Thyroid gland (tissue), 4 donors: ENCODE measurements around the gene LRBA. TPM values are rescaled to one million over a fixed set of nuclear protein-coding genes. Genes with fewer than 3 reads are reported as not detected.

Experiments
- DNase-seq, 2 donors: peaks; one replicate each; pipeline ENCODE4 v3.0.0-alpha.2; 2019
- H3K27ac ChIP-seq, 3 donors: fragments of 200-600 bp; sonication (generic); 1 replicate in 2 of 3; 2 replicates in 1 of 3; pipeline ENCODE4 v1.5.1; 2016 to 2019; ENCODE audit warnings: mild to moderate bottlenecking in 1 of 3, moderate library complexity in 1 of 3
- H3K27me3 ChIP-seq: fragments of 200-600 bp; sonication (generic); one replicate; pipeline ENCODE4 v1.5.1; 2019
- H3K36me3 ChIP-seq, 2 donors: fragments of 200-600 bp; sonication (generic); one replicate each; pipeline ENCODE4 v1.5.1; 2016 to 2019
- H3K4me1 ChIP-seq, 2 donors: fragments of 200-600 bp; sonication (generic); one replicate each; pipeline ENCODE4 v1.5.1; 2017 to 2019
- H3K4me3 ChIP-seq, 3 donors: fragments of 200-600 bp; sonication (generic); replicated peaks in 1 of 3; 1 replicate in 2 of 3; 2 replicates in 1 of 3; pipeline ENCODE4 v1.5.1; 2016; ENCODE audit warnings: mild to moderate bottlenecking in 1 of 3
- H3K9me3 ChIP-seq: fragments of 200-600 bp; sonication (generic); one replicate; pipeline ENCODE4 v1.5.1; 2017
- POLR2A ChIP-seq, 2 donors: fragments of 450-650 bp; IDR thresholded peaks; one replicate each; pipeline ENCODE4 v1.6.1; 2017; ENCODE audit warnings: antibody characterized with exemption in 2 of 2, mild to moderate bottlenecking in 2 of 2, moderate library complexity in 1 of 2
- WGBS, 2 donors: methylation state at CpG; one replicate each; pipeline ENCODE4 v1.1.5; 2017; 5-methylcytosine and 5-hydroxymethylcytosine counted together
- intact Hi-C: fragments of 100-400 bp; cut with DNase I; formaldehyde crosslinking; loops from one replicate; pipeline ENCODE4 v1.15.1; 2023
- total RNA-seq, 4 donors: library from RNA; depleted of rRNA; stranded (reverse); fragments of >200 nt; gene quantifications; one replicate each; pipeline ENCODE4 v1.2.3, GENCODE V29; 2016
- TF ChIP-seq, protein P1 (sequence below), 6 experiments: fragments of 200-600 bp in 3 of 6; fragments of 450-650 bp in 3 of 6; sonication (generic) in 3 of 6; IDR thresholded peaks; one replicate each; pipeline ENCODE4 v1.5.1; 2016 to 2019; ENCODE audit warnings: antibody characterized with exemption in 6 of 6, mild to moderate bottlenecking in 2 of 6, inconsistent platforms in 1 of 6, moderate library complexity in 1 of 6

The LRBA gene
- total RNA-seq, 4 donors from 2014 or later: 98.9 to 127 (median 113) TPM

DNA sequence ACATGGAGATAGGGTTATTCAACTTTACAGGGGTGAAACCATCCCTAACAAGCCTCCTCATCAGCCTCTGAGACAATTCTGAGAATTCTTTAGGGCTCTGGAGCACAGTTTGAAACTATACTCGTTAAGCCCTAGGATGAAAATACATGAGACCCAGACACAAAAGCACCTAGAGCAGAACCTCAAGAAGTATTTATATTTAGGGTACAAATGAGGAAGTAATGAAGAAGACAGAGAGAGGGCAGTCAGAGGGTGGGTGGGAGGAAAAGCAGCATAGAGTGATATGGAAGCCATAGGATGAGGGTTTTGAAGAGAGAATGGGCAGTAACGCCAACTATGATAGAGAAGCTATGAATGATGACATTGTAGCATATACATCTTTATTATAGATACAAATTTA, 686.6 kb downstream of the LRBA start:
- Histone ChIP-seq H3K4me3 (no peak overlapping the region), H3K4me1 (no peaks in the 10 kb centered on the region), H3K36me3 (no peaks in the 10 kb centered on the region), H3K27me3 (no peaks in the 10 kb centered on the region), H3K9me3 (no peaks in the 10 kb centered on the region), H3K27ac (no peak overlapping the region)
- DNase-seq: no peak
- intact Hi-C loops: no loop called here
- WGBS, 2 donors: 90 to 91% methylated on average over 2 of the region's 2 CpGs
- TF ChIP-seq POLR2A (IDR thresholded peaks at IDR 0.05): no peak
- TF ChIP-seq, protein P1, sequence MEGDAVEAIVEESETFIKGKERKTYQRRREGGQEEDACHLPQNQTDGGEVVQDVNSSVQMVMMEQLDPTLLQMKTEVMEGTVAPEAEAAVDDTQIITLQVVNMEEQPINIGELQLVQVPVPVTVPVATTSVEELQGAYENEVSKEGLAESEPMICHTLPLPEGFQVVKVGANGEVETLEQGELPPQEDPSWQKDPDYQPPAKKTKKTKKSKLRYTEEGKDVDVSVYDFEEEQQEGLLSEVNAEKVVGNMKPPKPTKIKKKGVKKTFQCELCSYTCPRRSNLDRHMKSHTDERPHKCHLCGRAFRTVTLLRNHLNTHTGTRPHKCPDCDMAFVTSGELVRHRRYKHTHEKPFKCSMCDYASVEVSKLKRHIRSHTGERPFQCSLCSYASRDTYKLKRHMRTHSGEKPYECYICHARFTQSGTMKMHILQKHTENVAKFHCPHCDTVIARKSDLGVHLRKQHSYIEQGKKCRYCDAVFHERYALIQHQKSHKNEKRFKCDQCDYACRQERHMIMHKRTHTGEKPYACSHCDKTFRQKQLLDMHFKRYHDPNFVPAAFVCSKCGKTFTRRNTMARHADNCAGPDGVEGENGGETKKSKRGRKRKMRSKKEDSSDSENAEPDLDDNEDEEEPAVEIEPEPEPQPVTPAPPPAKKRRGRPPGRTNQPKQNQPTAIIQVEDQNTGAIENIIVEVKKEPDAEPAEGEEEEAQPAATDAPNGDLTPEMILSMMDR (IDR thresholded peaks at IDR 0.05): no peak

DNA sequence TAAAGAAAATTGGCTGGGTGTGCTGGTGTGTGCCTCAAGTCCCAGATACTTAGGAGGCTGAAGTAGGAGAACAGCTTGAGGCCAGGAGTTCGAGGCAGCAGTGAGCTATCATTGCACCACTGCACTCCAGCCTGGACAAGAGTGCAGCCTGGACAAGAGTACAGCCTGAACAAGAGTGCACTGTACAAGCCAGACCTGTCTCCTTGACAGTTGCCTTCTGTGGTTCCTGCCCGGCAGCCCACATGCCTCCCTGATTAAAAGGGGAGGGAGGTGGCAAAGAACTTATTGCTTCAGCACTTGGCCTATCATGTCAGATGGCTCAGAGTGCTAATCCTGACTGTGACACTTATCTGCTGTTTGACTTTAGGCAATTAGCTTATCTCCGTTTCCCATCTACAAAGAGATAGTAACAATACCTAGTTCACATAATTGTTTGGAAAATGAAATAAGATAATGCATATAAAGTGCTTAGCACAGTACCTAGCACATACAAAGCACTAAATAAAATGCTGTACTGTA, 687.8 kb downstream of the LRBA start:
- TF ChIP-seq, protein P1 (IDR thresholded peaks at IDR 0.05): no peak
- TF ChIP-seq POLR2A (IDR thresholded peaks at IDR 0.05): no peak
- DNase-seq: no peak
- H3K4me3 ChIP-seq: no peak overlapping the region
- 93 to 97% methylated on average over 3 of the region's 3 CpGs for WGBS, 2 donors
- no peak overlapping the region for H3K27ac ChIP-seq
- intact Hi-C loops: no loop called here
- no peaks in the 10 kb centered on the region for H3K4me1 ChIP-seq
- H3K9me3 ChIP-seq: no peaks in the 10 kb centered on the region
- no peaks in the 10 kb centered on the region for H3K27me3 ChIP-seq
- no peaks in the 10 kb centered on the region for H3K36me3 ChIP-seq

DNA sequence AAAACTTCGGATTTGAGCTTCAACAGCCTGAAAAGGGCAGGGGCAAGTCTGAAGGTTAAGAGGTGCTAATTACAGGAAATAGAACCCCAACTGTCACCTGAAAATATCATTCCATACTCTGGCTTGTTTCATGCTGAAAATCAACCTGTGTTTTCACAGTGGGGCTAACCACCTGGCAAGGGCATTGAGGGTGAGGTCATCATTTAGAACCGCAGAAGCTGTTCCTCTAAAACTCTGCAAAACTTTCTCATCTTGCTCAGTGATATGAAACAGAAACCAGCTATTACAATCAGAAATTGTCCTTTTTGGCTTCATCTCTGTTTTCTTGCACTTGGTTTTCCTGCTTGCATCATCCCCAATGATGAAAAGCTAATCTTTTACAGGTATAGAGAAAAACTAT, 689.2 kb downstream of the LRBA start:
- DNase-seq: no peak
- H3K4me3 ChIP-seq: no peak overlapping the region
- TF ChIP-seq POLR2A (IDR thresholded peaks at IDR 0.05): no peak
- TF ChIP-seq, protein P1 (IDR thresholded peaks at IDR 0.05): no peak
- no peaks in the 10 kb centered on the region for H3K36me3 ChIP-seq
- no peak overlapping the region for H3K27ac ChIP-seq
- no peaks in the 10 kb centered on the region for H3K9me3 ChIP-seq
- WGBS, 2 donors: 90 to 96% methylated on average over 2 of the region's 2 CpGs
- H3K27me3 ChIP-seq: no peaks in the 10 kb centered on the region
- intact Hi-C loops: no loop called here
- no peaks in the 10 kb centered on the region for H3K4me1 ChIP-seq

DNA sequence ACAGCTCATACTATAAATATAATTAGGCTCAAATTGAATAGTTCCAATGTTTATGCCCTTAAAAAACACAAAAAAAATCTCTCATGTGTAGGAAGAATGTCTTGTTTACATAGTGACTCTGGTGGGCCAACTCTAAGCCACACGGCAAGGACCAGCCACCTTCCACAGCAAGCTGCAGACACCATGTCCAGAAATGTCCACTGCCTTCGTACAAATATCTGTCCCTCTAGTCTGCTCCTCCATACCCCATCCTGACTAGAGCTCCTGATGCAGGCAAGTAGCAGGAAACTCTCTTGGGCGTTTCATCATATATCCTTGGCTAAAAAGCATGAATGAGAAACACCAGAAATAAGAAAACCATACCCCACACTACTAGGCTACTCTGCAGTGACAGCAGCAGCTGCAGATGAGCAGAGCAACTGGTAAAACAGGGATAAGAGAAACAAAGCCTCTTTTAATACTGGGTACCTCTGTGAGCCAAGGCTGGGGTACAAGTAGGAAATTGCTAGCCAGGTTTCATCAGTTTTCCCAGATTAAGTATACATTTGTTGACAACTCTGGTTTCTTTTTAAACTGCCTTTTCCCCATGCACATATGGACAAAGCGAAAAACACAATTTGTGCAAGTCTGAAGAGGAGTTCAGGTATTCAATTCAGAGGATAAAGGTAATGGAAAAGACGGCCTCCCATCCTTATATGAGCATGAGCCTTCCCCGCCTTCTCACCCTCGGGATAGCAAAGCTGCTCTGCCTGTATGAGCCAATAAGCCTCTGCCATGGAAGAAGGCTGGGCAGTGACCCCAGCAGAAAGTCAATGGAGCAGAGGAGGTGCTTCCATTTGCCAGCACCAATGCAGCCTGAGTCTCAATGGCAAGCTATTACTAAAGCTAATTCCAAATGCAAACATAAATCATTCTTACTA, 691.4 kb downstream of the LRBA start:
- no peak overlapping the region for H3K4me3 ChIP-seq
- no peaks in the 10 kb centered on the region for H3K36me3 ChIP-seq
- no peak overlapping the region for H3K27ac ChIP-seq
- no peaks in the 10 kb centered on the region for H3K4me1 ChIP-seq
- WGBS, 2 donors: 77 to 80% methylated on average over 7 of the region's 7 CpGs
- TF ChIP-seq POLR2A (IDR thresholded peaks at IDR 0.05): no peak
- TF ChIP-seq, protein P1 (IDR thresholded peaks at IDR 0.05): no peak
- H3K9me3 ChIP-seq: no peaks in the 10 kb centered on the region
- no peak for DNase-seq
- H3K27me3 ChIP-seq: no peaks in the 10 kb centered on the region
- intact Hi-C loops: no loop called here

DNA sequence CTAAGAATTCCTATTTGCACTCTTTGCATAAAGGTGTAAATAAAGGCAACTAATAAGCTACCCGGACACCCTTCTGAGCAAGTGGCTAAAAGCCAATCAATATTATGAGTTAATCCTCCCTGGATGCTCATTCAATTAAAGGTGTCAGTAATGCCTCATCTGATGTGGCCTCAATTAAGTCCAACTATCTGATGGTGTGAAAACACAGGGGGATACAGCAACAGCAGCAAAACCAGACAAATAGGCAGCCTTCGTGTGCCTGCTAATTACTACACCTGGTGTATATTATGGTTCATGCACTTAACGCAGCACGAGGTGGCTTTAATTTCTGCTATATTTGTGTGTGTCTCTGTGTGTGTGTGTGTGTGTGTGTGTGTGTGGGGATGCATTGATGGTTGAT, 692.4 kb downstream of the LRBA start:
- Histone ChIP-seq H3K27ac (no peak overlapping the region), H3K4me1 (no peaks in the 10 kb centered on the region), H3K4me3 (no peak overlapping the region), H3K36me3 (no peaks in the 10 kb centered on the region), H3K9me3 (no peaks in the 10 kb centered on the region), H3K27me3 (no peaks in the 10 kb centered on the region)
- WGBS, 2 donors: 87 to 90% methylated on average over 4 of the region's 4 CpGs
- no peak for DNase-seq
- TF ChIP-seq, protein P1 (IDR thresholded peaks at IDR 0.05): no peak
- intact Hi-C loops: no loop called here
